OCI-LY3 (cell line): ENCODE measurements around the gene QRICH1.

Source experiments
- H2AFZ ChIP-seq: fragments of 200-600, 300-600 bp; shearing (Covaris generic); 2 replicates; pipeline ENCODE4 v1.6.0; 2014; ENCODE audit warnings: antibody characterized with exemption, low read depth, low read length
- H3K27ac ChIP-seq: fragments of 200-600, 300-600 bp; sonication (generic); 2 replicates; pipeline ENCODE4 v1.5.1; 2014; ENCODE audit warnings: mild to moderate bottlenecking, low read length, moderate library complexity, mixed read lengths
- H3K27me3 ChIP-seq: fragments of 200-600, 300-600 bp; sonication (generic); 2 replicates; pipeline ENCODE4 v1.6.1; 2014; ENCODE audit warnings: low read depth, low read length, mixed read lengths
- H3K36me3 ChIP-seq: fragments of 200-600, 300-600 bp; sonication (generic); replicated peaks from 2 replicates; pipeline ENCODE3; 2014; ENCODE audit warnings: low read depth, low read length, mixed read lengths
- H3K4me1 ChIP-seq: fragments of 300-600, 200-600 bp; sonication (generic); 2 replicates; pipeline ENCODE4 v1.6.1; 2014; ENCODE audit warnings: low read length, mixed read lengths
- H3K4me2 ChIP-seq: fragments of 200-600, 300-600 bp; sonication (generic); 2 replicates; pipeline ENCODE4 v1.6.1; 2014; ENCODE audit warnings: low read length, mixed read lengths
- H3K4me3 ChIP-seq: fragments of 300-600, 200-600 bp; sonication (generic); 2 replicates; pipeline ENCODE4 v1.5.1; 2014; ENCODE audit warnings: antibody characterized with exemption, mild to moderate bottlenecking, low read length, moderate library complexity
- H3K79me2 ChIP-seq: fragments of 300-600, 200-600 bp; shearing (Covaris generic); 2 replicates; pipeline ENCODE4 v1.6.1; 2014; ENCODE audit warnings: mild to moderate bottlenecking, low read length, mixed read lengths
- H3K9ac ChIP-seq: fragments of 300-600, 200-600 bp; shearing (Covaris generic); 2 replicates; pipeline ENCODE4 v1.6.0; 2014; ENCODE audit warnings: mild to moderate bottlenecking, low read length, moderate library complexity
- H3K9me3 ChIP-seq: fragments of 200-600, 300-600 bp; shearing (Covaris generic); 2 replicates; pipeline ENCODE4 v1.6.1; 2014; ENCODE audit warnings: low read length, mixed read lengths; ENCODE audit not compliant: insufficient read depth
- H4K20me1 ChIP-seq: fragments of 200-600, 300-600 bp; sonication (generic); 2 replicates; pipeline ENCODE4 v1.6.1; 2016; ENCODE audit warnings: low read length, mixed read lengths; ENCODE audit not compliant: insufficient read depth
- EZH2phosphoT487 ChIP-seq: fragments of 200-600 bp; shearing (Covaris generic); IDR thresholded peaks from 2 replicates; pipeline ENCODE4 v1.6.1; 2018; ENCODE audit warnings: antibody characterized with exemption, mixed run types, low read depth
- TF ChIP-seq, protein P1 (sequence below): fragments of 200-600, 300-600 bp; sonication (generic); IDR thresholded peaks from 2 replicates; pipeline ENCODE4 v1.5.1; 2014; ENCODE audit warnings: antibody characterized with exemption, low read length, low read depth

Gene QRICH1

DNA sequence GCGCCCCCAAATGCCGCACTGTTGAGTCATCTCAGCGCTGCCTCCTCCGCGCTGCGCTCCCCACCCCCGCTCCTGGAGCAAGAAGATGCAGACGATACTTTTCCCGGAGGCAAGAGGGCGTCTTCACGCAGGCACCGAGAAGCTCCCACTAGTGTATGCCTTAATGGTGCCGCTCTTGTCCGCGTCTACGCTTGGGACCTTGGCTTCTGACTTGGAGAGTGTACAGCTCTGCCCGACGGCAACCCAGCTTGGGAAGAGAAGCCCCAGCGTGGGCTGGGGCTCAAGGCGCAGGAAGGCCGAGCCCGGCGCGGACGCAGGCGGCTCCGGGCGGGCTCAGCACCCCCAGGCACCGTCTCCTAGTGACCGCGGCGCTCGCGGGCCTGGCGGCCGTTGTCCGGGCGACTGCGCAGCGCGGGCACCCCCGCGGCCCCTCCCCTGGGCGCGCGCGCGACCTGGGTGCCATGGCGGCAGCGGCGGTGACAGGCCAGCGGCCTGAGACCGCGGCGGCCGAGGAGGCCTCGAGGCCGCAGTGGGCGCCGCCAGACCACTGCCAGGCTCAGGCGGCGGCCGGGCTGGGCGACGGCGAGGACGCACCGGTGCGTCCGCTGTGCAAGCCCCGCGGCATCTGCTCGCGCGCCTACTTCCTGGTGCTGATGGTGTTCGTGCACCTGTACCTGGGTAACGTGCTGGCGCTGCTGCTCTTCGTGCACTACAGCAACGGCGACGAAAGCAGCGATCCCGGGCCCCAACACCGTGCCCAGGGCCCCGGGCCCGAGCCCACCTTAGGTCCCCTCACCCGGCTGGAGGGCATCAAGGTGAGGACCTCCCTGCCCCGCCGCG is 103.9 kb downstream of the QRICH1 start, which contains the start of gene P4HTM:
Gene P4HTM, plus strand, starts transcription at position 446 of the 840 bp plus-strand sequence. Its CDS starts 16 bp downstream, at position 462.
- H3K4me2 ChIP-seq, result peak within 1 kb of the TSS; percentile 95
- peak within 1 kb of the TSS; percentile 64 for H2AFZ ChIP-seq
- H3K9me3 ChIP-seq, result no peaks in the 10 kb centered on the region
- peak within 1 kb of the TSS; percentile 86 for H3K9ac ChIP-seq
- H3K79me2 ChIP-seq, result peaks cover 36% of the 10 kb centered on the region
- H4K20me1 ChIP-seq, result no peaks in the 10 kb centered on the region
- H3K4me1 ChIP-seq, result peaks cover 15% of the 10 kb centered on the region
- H3K4me3 ChIP-seq, result peak within 1 kb of the TSS; percentile 81
- H3K27ac ChIP-seq, result peak within 1 kb of the TSS; percentile 57
- peaks cover 12% of the 10 kb centered on the region for H3K36me3 ChIP-seq
- no peak for TF ChIP-seq EZH2phosphoT487
- TF ChIP-seq, protein P1, sequence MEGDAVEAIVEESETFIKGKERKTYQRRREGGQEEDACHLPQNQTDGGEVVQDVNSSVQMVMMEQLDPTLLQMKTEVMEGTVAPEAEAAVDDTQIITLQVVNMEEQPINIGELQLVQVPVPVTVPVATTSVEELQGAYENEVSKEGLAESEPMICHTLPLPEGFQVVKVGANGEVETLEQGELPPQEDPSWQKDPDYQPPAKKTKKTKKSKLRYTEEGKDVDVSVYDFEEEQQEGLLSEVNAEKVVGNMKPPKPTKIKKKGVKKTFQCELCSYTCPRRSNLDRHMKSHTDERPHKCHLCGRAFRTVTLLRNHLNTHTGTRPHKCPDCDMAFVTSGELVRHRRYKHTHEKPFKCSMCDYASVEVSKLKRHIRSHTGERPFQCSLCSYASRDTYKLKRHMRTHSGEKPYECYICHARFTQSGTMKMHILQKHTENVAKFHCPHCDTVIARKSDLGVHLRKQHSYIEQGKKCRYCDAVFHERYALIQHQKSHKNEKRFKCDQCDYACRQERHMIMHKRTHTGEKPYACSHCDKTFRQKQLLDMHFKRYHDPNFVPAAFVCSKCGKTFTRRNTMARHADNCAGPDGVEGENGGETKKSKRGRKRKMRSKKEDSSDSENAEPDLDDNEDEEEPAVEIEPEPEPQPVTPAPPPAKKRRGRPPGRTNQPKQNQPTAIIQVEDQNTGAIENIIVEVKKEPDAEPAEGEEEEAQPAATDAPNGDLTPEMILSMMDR, result peak; percentile 50
- no peaks in the 10 kb centered on the region for H3K27me3 ChIP-seq

DNA sequence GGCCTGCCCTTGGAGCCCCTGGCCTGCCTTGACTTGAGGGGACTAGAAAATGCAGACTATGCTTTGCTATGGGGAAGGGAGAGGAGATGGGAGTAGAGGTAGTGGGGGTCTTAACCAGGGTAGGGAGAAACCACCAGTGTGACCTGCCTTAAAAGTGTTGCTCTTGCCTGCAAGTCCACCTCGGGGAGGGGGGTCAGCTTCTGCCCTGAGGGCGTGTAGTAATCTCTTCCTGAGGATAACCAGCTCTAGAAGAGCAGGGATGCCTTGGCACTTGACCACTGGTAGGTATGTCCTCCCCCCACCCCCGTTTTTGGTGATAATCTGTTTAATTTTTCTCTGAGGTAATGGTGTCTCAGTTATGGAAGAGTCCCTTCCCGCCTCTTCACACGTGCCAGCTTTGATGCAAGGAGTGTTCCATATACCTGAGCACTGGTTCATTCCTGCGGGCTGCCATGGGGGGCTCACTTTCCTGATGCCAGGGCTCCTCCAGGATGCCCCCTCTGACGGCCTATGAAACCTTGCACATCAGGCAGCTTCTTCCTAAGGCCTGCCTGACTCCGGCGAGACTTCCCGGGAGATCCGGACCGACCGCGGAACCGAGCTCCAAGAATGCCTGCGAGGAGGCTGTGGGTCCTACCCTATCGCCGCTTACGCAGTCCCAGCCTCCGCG is 104.6 kb downstream of the QRICH1 start:
- peak overlapping the region; percentile 86 for H3K9ac ChIP-seq
- TF ChIP-seq, protein P1, result no peak
- TF ChIP-seq EZH2phosphoT487, result no peak

DNA sequence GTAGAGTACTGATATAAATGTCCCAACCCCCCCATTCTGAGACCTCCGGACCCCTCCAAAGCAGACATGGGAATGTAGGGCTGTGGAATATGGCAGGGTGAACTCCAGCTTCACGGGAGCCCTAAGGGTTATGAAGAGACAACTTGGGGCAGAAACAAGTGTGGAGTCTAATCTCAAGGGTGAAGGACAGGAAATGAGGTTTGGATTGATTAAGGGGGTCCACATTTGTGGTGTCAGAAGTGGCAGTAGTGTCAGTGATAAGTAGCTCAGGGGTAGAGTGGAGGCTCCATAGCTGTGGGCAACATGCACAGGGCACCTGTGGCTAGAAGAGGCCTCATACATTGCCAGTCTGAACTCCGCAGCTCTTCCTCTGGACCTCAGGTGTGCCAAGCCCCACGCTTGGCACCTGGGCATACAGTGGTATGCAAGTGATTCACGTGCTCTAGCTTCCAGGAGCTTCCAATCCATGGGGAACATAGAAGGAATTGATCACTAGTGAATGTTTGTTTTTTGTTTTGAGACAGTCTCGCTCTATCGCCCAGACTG is 108.0 kb downstream of the QRICH1 start:
- TF ChIP-seq EZH2phosphoT487, result no peak
- TF ChIP-seq, protein P1, result no peak
- Histone ChIP-seq H4K20me1 (no peaks in the 10 kb centered on the region; the same call in 1 of the 2 replicates), H3K9ac (no peak overlapping the region), H3K27ac (no peak overlapping the region), H3K9me3 (no peaks in the 10 kb centered on the region), H3K4me2 (no peak overlapping the region), H3K36me3 (peaks cover 39% of the 10 kb centered on the region), H3K27me3 (no peaks in the 10 kb centered on the region), H2AFZ (no peak overlapping the region), H3K4me3 (no peak overlapping the region), H3K4me1 (peaks cover 7% of the 10 kb centered on the region), H3K79me2 (peaks cover 22% of the 10 kb centered on the region)

More for the DNA sequence above, 104.6 kb downstream of the QRICH1 start:
- Histone ChIP-seq H3K27me3 (no peaks in the 10 kb centered on the region), H3K4me2 (peak overlapping the region; percentile 95), H3K27ac (peak overlapping the region; percentile 57), H4K20me1 (no peaks in the 10 kb centered on the region), H3K36me3 (peaks cover 18% of the 10 kb centered on the region), H3K79me2 (peaks cover 36% of the 10 kb centered on the region), H2AFZ (peak overlapping the region; percentile 59; the same call in 1 of the 2 replicates), H3K9me3 (no peaks in the 10 kb centered on the region), H3K4me1 (peaks cover 15% of the 10 kb centered on the region), H3K4me3 (peak overlapping the region; percentile 81)

DNA sequence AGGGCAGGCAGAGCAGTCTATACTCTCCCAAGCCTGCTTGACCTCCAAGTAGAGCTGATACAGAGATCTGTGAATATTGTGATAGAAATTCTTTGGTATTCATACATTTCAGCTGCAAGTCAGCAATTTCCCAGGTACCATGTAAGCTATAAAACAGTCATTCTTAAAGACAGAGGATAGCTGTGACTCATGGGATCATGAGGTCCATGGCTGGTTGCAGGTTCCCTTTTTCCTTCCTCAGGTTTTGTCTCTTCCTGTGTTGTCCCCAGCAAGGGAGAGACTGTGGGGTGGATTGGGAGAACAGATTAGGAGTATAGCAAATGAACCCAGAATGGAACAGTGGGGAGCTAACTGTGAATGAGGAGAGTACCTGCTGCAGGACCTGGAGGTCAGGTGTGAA is 109.2 kb downstream of the QRICH1 start:
- no peak for TF ChIP-seq EZH2phosphoT487
- TF ChIP-seq, protein P1, result no peak
- Histone ChIP-seq H3K4me3 (no peak overlapping the region), H3K4me2 (no peak overlapping the region), H3K27ac (no peak overlapping the region), H4K20me1 (no peaks in the 10 kb centered on the region; the same call in 1 of the 2 replicates), H3K79me2 (peaks cover 9% of the 10 kb centered on the region), H2AFZ (no peak overlapping the region), H3K9me3 (no peaks in the 10 kb centered on the region), H3K36me3 (peaks cover 47% of the 10 kb centered on the region), H3K9ac (no peak overlapping the region), H3K4me1 (peaks cover 7% of the 10 kb centered on the region), H3K27me3 (no peaks in the 10 kb centered on the region)
